H9 (cell line): Measurements from ENCODE around the gene ZP1. TPM values are rescaled to one million over a fixed set of nuclear protein-coding genes. Genes with fewer than 3 reads are reported as not detected.
"Not testable (repeated sequence)": the region's sequence is repeated elsewhere in the genome, so short reads cannot be mapped to it uniquely, and the experiment has no call there.

Experiments
- DNase-seq: peaks from one replicate; pipeline ENCODE4 v3.0.0-alpha.2; 2017
- H2AFZ ChIP-seq: one replicate; pipeline ENCODE4 v1.6.1; 2013; ENCODE audit warnings: mild to moderate bottlenecking, low read length, control low read depth, moderate library complexity
- H2AK5ac ChIP-seq: 2 replicates; pipeline ENCODE4 v1.6.1; 2013; ENCODE audit warnings: low read length, control low read depth, mixed read lengths; ENCODE audit not compliant: insufficient read length
- H2BK120ac ChIP-seq: one replicate; pipeline ENCODE4 v1.6.1; 2013; ENCODE audit warnings: low read depth, mild to moderate bottlenecking, low read length, control low read depth, inconsistent platforms; ENCODE audit not compliant: poor library complexity, severe bottlenecking
- H2BK12ac ChIP-seq: 2 replicates; pipeline ENCODE4 v1.6.1; 2013; ENCODE audit warnings: low read length, control low read depth, mixed read lengths, low read depth; ENCODE audit not compliant: insufficient read length
- H2BK15ac ChIP-seq: 2 replicates; pipeline ENCODE4 v1.6.1; 2013; ENCODE audit warnings: low read depth, low read length, control low read depth
- H2BK20ac ChIP-seq: one replicate; pipeline ENCODE4 v1.6.1; 2013; ENCODE audit warnings: low read depth, mild to moderate bottlenecking, low read length, control low read depth, inconsistent platforms; ENCODE audit not compliant: poor library complexity, severe bottlenecking
- H2BK5ac ChIP-seq: 2 replicates; pipeline ENCODE4 v1.6.1; 2013; ENCODE audit warnings: low read length, control low read depth, mixed read lengths; ENCODE audit not compliant: insufficient read length
- H3K14ac ChIP-seq: 2 replicates; pipeline ENCODE4 v1.6.1; 2013; ENCODE audit warnings: low read length, control low read depth; ENCODE audit not compliant: insufficient read depth
- H3K18ac ChIP-seq: 2 replicates; pipeline ENCODE4 v1.6.1; 2013; ENCODE audit warnings: low read depth, mild to moderate bottlenecking, mixed read lengths, low read length, control low read depth; ENCODE audit not compliant: insufficient read length
- H3K23ac ChIP-seq: 2 replicates; pipeline ENCODE4 v1.6.1; 2013; ENCODE audit warnings: low read length, control low read depth, mixed read lengths, low read depth; ENCODE audit not compliant: insufficient read length
- H3K23me2 ChIP-seq: 2 replicates; pipeline ENCODE4 v1.6.1; 2013; ENCODE audit warnings: low read depth, mild to moderate bottlenecking, mixed read lengths, low read length, control low read depth; ENCODE audit not compliant: insufficient read length, poor library complexity, severe bottlenecking
- H3K27ac ChIP-seq: 2 replicates; pipeline ENCODE4 v1.5.1; 2013; ENCODE audit warnings: low read length, control low read depth, mixed read lengths, low read depth; ENCODE audit not compliant: insufficient read length
- H3K27me3 ChIP-seq: 2 replicates; pipeline ENCODE4 v1.6.1; 2013; ENCODE audit warnings: low read length, control low read depth, inconsistent platforms; ENCODE audit not compliant: insufficient read depth
- H3K4ac ChIP-seq: 2 replicates; pipeline ENCODE4 v1.6.1; 2013; ENCODE audit warnings: low read depth, mild to moderate bottlenecking, control low read depth, inconsistent platforms, low read length, moderate library complexity
- H3K4me1 ChIP-seq: 2 replicates; pipeline ENCODE4 v1.6.1; 2013; ENCODE audit warnings: low read length, control low read depth, inconsistent platforms; ENCODE audit not compliant: insufficient read depth
- H3K4me2 ChIP-seq: 2 replicates; pipeline ENCODE4 v1.6.1; 2013; ENCODE audit warnings: low read length, control low read depth, mixed read lengths; ENCODE audit not compliant: insufficient read length, insufficient read depth
- H3K56ac ChIP-seq: 2 replicates; pipeline ENCODE4 v1.6.1; 2013; ENCODE audit warnings: low read depth, mild to moderate bottlenecking, mixed read lengths, low read length, control low read depth; ENCODE audit not compliant: insufficient read length
- H3K79me1 ChIP-seq: 2 replicates; pipeline ENCODE4 v1.6.1; 2013; ENCODE audit warnings: low read depth, mild to moderate bottlenecking, moderate library complexity, low read length, control low read depth, inconsistent platforms; ENCODE audit not compliant: insufficient read depth, poor library complexity, severe bottlenecking
- H3K79me2 ChIP-seq: 2 replicates; pipeline ENCODE4 v1.6.1; 2013; ENCODE audit warnings: low read length, control low read depth, inconsistent platforms; ENCODE audit not compliant: insufficient read depth
- H3K9ac ChIP-seq: 2 replicates; pipeline ENCODE4 v1.6.1; 2013; ENCODE audit warnings: low read length, control low read depth, mixed read lengths; ENCODE audit not compliant: insufficient read length; ENCODE audit errors: extremely low read depth
- H3K9me3 ChIP-seq: one replicate; pipeline ENCODE4 v1.6.1; 2013; ENCODE audit warnings: low read depth, low read length, inconsistent platforms; ENCODE audit not compliant: control insufficient read depth
- H3T11ph ChIP-seq: one replicate; pipeline ENCODE4 v1.6.1; 2013; ENCODE audit warnings: mild to moderate bottlenecking, low read length, control low read depth, inconsistent platforms
- H4K20me1 ChIP-seq: one replicate; pipeline ENCODE4 v1.6.1; 2013; ENCODE audit not compliant: control insufficient read depth, insufficient read length, insufficient read depth
- H4K5ac ChIP-seq: 2 replicates; pipeline ENCODE4 v1.6.1; 2013; ENCODE audit warnings: low read depth, mild to moderate bottlenecking, mixed read lengths, low read length, control low read depth; ENCODE audit not compliant: insufficient read length
- H4K8ac ChIP-seq: replicated peaks from 2 replicates; pipeline ENCODE4 v1.6.1; 2013; ENCODE audit warnings: low read length, control low read depth, mixed read lengths, low read depth; ENCODE audit not compliant: insufficient read length
- H4K91ac ChIP-seq: 2 replicates; pipeline ENCODE4 v1.6.1; 2013; ENCODE audit warnings: low read depth, mild to moderate bottlenecking, moderate library complexity, mixed read lengths, low read length, control low read depth; ENCODE audit not compliant: insufficient read length
- H3K27ac Mint-ChIP-seq, 3 experiments: 2 replicates in 2 of 3; 3 replicates in 1 of 3; pipeline ENCODE4 v1.8.0; 2020 to 2021; ENCODE audit warnings: mixed read lengths in 3 of 3, mild to moderate bottlenecking in 1 of 3, moderate library complexity in 1 of 3
- H3K27me3 Mint-ChIP-seq: 2 replicates; pipeline ENCODE4 v1.8.0; 2021; ENCODE audit warnings: low read depth, mild to moderate bottlenecking, moderate library complexity, mixed read lengths
- H3K36me3 Mint-ChIP-seq, 3 experiments: 2 replicates in 2 of 3; 3 replicates in 1 of 3; pipeline ENCODE4 v1.8.0; 2020 to 2021; ENCODE audit warnings: low read depth in 3 of 3, mixed read lengths in 3 of 3; ENCODE audit not compliant: insufficient read depth in 1 of 3
- H3K4me1 Mint-ChIP-seq, 2 experiments: 2 replicates each; pipeline ENCODE4 v1.8.0; 2020; ENCODE audit warnings: mixed read lengths in 2 of 2
- H3K4me3 Mint-ChIP-seq, 2 experiments: 2 replicates in 1 of 2; 3 replicates in 1 of 2; pipeline ENCODE4 v1.8.0; 2020 to 2021; ENCODE audit warnings: mild to moderate bottlenecking in 2 of 2, mixed read lengths in 2 of 2, moderate library complexity in 1 of 2
- H3K9me3 Mint-ChIP-seq, 2 experiments: 2 replicates in 1 of 2; 3 replicates in 1 of 2; pipeline ENCODE4 v1.8.0; 2020; ENCODE audit warnings: mild to moderate bottlenecking in 2 of 2, mixed read lengths in 2 of 2, moderate library complexity in 1 of 2
- WGBS: extraction: QIAGEN DNeasy Blood & Tissue Kit; methylation state at CpG from one replicate; pipeline ENCODE4 v1.1.7; 2013; ENCODE audit warnings: missing lambda C conversion rate, low lambda C conversion rate, mixed read lengths; ENCODE audit not compliant: insufficient read length; ENCODE audit errors: extremely low coverage; 5-methylcytosine and 5-hydroxymethylcytosine counted together
- total RNA-seq: library from RNA; stranded (reverse); gene quantifications from 2 replicates; pipeline ENCODE4 v1.2.1, GENCODE V29; 2021
- TF ChIP-seq, protein P1 (sequence below): fragments of 200-600 bp; sonication (generic); conservative IDR thresholded peaks from 3 replicates; pipeline ENCODE4 v1.8.0; 2021; ENCODE audit warnings: antibody characterized with exemption, mild to moderate bottlenecking

Gene ZP1
- total RNA-seq, 1 experiment from 2014 or later, result not detected

DNA sequence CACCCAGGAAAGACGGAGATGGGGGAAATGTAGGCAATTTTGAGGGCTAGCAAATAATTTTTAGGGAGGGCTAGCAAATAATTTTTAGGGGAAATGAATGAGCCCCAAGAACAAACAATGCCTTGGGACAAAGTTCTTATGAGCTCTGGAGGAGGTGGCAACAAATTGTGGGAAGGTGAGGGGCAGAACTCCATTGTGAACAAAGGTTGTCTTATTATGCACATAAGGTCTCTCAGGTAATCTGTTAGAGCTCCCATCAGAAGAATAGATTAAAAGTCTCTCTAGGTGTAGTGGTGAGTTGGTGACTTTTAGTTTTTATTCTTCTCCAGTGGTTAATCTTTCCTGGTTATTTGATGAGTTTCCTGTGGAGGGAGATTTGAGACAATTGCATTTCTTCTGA, 41.5 kb downstream of the ZP1 start:
- Histone ChIP-seq H3K27me3 (no peaks in the 10 kb centered on the region; the same call in 1 of the 2 replicates), H2BK5ac (no peak overlapping the region), H3K4ac (no peak overlapping the region), H3K23ac (no peak overlapping the region), H2BK20ac (no peak overlapping the region), H2BK12ac (no peak overlapping the region), H4K91ac (no peak overlapping the region), H4K20me1 (no peaks in the 10 kb centered on the region), H3K23me2 (peaks cover 9% of the 10 kb centered on the region), H3K9me3 (no peaks in the 10 kb centered on the region), H2AK5ac (no peak overlapping the region), H3K79me1 (peaks cover 5% of the 10 kb centered on the region), H3K4me1 (peaks cover 3% of the 10 kb centered on the region; the same call in 1 of the 2 replicates), H3K14ac (no peak overlapping the region), H3K56ac (no peak overlapping the region), H3K9ac (no peak overlapping the region), H2BK15ac (no peak overlapping the region), H3K27ac (no peak overlapping the region), H4K5ac (no peak overlapping the region), H3T11ph (no peak overlapping the region), H3K18ac (no peak overlapping the region), H2AFZ (no peak overlapping the region), H2BK120ac (no peak overlapping the region), H3K4me2 (no peak overlapping the region), H3K79me2 (peaks cover 16% of the 10 kb centered on the region; the same call in 1 of the 2 replicates), H4K8ac (no peak overlapping the region)
- Mint-ChIP-seq H3K9me3 (peaks cover 3 to 5% of the 10 kb centered on the region in 2 experiments; a peak in 4 of 5 replicates), H3K4me1 (peaks cover 22 to 33% of the 10 kb centered on the region in 2 experiments), H3K27ac (no peak overlapping the region), H3K4me3 (no peak overlapping the region), H3K36me3 (no peaks in the 10 kb centered on the region; a peak in 1 of 7 replicates), H3K27me3 (peaks cover 44% of the 10 kb centered on the region)
- TF ChIP-seq, protein P1, sequence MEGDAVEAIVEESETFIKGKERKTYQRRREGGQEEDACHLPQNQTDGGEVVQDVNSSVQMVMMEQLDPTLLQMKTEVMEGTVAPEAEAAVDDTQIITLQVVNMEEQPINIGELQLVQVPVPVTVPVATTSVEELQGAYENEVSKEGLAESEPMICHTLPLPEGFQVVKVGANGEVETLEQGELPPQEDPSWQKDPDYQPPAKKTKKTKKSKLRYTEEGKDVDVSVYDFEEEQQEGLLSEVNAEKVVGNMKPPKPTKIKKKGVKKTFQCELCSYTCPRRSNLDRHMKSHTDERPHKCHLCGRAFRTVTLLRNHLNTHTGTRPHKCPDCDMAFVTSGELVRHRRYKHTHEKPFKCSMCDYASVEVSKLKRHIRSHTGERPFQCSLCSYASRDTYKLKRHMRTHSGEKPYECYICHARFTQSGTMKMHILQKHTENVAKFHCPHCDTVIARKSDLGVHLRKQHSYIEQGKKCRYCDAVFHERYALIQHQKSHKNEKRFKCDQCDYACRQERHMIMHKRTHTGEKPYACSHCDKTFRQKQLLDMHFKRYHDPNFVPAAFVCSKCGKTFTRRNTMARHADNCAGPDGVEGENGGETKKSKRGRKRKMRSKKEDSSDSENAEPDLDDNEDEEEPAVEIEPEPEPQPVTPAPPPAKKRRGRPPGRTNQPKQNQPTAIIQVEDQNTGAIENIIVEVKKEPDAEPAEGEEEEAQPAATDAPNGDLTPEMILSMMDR, result no peak
- no CpG with 5 or more reads among the region's 1 CpG for WGBS
- DNase-seq, result no peak

DNA sequence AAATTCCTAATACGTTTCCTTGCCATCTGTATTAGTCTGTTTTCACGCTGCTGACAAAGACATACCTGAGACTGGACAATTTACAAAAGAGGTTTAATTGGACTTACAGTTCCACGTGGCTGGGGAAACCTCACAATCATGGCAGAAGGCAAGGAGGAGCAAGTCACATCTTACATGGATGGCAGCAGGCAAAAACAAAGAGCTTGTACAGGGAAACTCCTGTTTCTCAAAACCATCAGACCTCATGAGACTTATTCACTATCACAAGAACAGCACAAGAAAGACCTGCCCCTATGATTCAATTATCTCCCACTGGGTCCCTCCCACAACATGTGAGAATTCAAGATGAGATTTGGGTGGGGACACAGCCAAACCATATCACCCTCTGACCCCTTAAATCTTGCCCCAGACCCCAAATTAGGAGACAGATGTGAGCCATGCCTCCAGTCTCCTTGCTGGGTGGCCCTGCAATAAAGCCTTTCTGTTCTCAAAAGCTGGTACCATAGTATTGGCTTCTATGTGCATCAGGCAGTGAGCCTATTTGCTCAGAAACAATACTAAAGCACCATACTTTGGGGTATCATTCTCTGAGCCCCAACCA, 42.4 kb downstream of the ZP1 start:
- not testable (repeated sequence) for H4K5ac ChIP-seq, H3K4ac ChIP-seq, H3T11ph ChIP-seq, H3K27ac Mint-ChIP-seq, H3K27me3 ChIP-seq, DNase-seq, H3K27ac ChIP-seq, H2BK5ac ChIP-seq, H3K9me3 Mint-ChIP-seq, H3K18ac ChIP-seq, H3K14ac ChIP-seq, H3K79me1 ChIP-seq, H2AK5ac ChIP-seq, H3K9ac ChIP-seq, H4K20me1 ChIP-seq, H3K23ac ChIP-seq, H2BK20ac ChIP-seq, H3K9me3 ChIP-seq, H4K91ac ChIP-seq, H2BK120ac ChIP-seq, H4K8ac ChIP-seq, H2AFZ ChIP-seq, H2BK12ac ChIP-seq, H3K36me3 Mint-ChIP-seq, H3K4me1 ChIP-seq, H2BK15ac ChIP-seq, H3K56ac ChIP-seq, H3K4me2 ChIP-seq, H3K79me2 ChIP-seq, H3K4me3 Mint-ChIP-seq
- WGBS, result no CpG with 5 or more reads among the region's 3 CpGs
- H3K23me2 ChIP-seq, result peaks cover 16% of the 10 kb centered on the region
- peaks cover 44% of the 10 kb centered on the region for H3K27me3 Mint-ChIP-seq
- peaks cover 23 to 25% of the 10 kb centered on the region in 2 experiments for H3K4me1 Mint-ChIP-seq
